ELF-1 (cell line): ENCODE data around the gene ACACA.
A peak's percentile ranks its signal among the peaks of the same experiment; 100 is the strongest.

Experiments
- DNase-seq: peaks from one replicate; pipeline ENCODE4 v3.0.0-alpha.2; 2016; ENCODE audit warnings: low read depth, low spot score

ACACA gene

GRCh38 chr17:37134050-37134449 is 272.6 kb downstream of the ACACA start:
- DNase-seq: peak; percentile 35

GRCh38 chr17:37133136-37133535 is 273.5 kb downstream of the ACACA start:
- no peak for DNase-seq

GRCh38 chr17:37131669-37132611 is 274.7 kb downstream of the ACACA start:
- no peak for DNase-seq

GRCh38 chr17:37130984-37131446 is 275.6 kb downstream of the ACACA start:
- peak; percentile 52 for DNase-seq

GRCh38 chr17:37124821-37125173 is 281.8 kb downstream of the ACACA start:
- no peak for DNase-seq

- no peak for DNase-seq
Measured at GRCh38 chr17:37123941-37124820, 282.5 kb downstream of the ACACA start.

- DNase-seq: no peak
Measured at GRCh38 chr17:37123386-37123785, 283.2 kb downstream of the ACACA start.

GRCh38 chr17:37121616-37122015 is 285.0 kb downstream of the ACACA start:
- DNase-seq: no peak

GRCh38 chr17:37118366-37119137 is 288.1 kb downstream of the ACACA start:
- DNase-seq: no peak

GRCh38 chr17:37117373-37118142 is 289.1 kb downstream of the ACACA start:
- DNase-seq: no peak

GRCh38 chr17:37116671-37117185 is 289.9 kb downstream of the ACACA start:
- no peak for DNase-seq

GRCh38 chr17:37111329-37111728 is 295.3 kb downstream of the ACACA start:
- DNase-seq: no peak

GRCh38 chr17:37110746-37111145 is 295.9 kb downstream of the ACACA start:
- DNase-seq: no peak

- DNase-seq: no peak
Measured at GRCh38 chr17:37109731-37110710, 296.6 kb downstream of the ACACA start.

GRCh38 chr17:37109106-37109505 is 297.5 kb downstream of the ACACA start:
- no peak for DNase-seq

- DNase-seq: no peak
Measured at GRCh38 chr17:37107406-37108083, 299.1 kb downstream of the ACACA start.

- DNase-seq: no peak
Measured at GRCh38 chr17:37106049-37106448, 300.6 kb downstream of the ACACA start.

GRCh38 chr17:37103231-37103630 is 303.4 kb downstream of the ACACA start:
- no peak for DNase-seq

GRCh38 chr17:37101306-37101705 is 305.3 kb downstream of the ACACA start:
- no peak for DNase-seq
